H9 (cell line): ENCODE results near the gene DMRTB1. TPM values are rescaled to one million over a fixed set of nuclear protein-coding genes. Genes with fewer than 3 reads are reported as not detected.

Source experiments
- DNase-seq: peaks from one replicate; pipeline ENCODE4 v3.0.0-alpha.2; 2017
- H2AFZ ChIP-seq: one replicate; pipeline ENCODE4 v1.6.1; 2013; ENCODE audit warnings: mild to moderate bottlenecking, low read length, control low read depth, moderate library complexity
- H2AK5ac ChIP-seq: 2 replicates; pipeline ENCODE4 v1.6.1; 2013; ENCODE audit warnings: low read length, control low read depth, mixed read lengths; ENCODE audit not compliant: insufficient read length
- H2BK120ac ChIP-seq: one replicate; pipeline ENCODE4 v1.6.1; 2013; ENCODE audit warnings: low read depth, mild to moderate bottlenecking, low read length, control low read depth, inconsistent platforms; ENCODE audit not compliant: poor library complexity, severe bottlenecking
- H2BK12ac ChIP-seq: 2 replicates; pipeline ENCODE4 v1.6.1; 2013; ENCODE audit warnings: low read length, control low read depth, mixed read lengths, low read depth; ENCODE audit not compliant: insufficient read length
- H2BK15ac ChIP-seq: 2 replicates; pipeline ENCODE4 v1.6.1; 2013; ENCODE audit warnings: low read depth, low read length, control low read depth
- H2BK20ac ChIP-seq: one replicate; pipeline ENCODE4 v1.6.1; 2013; ENCODE audit warnings: low read depth, mild to moderate bottlenecking, low read length, control low read depth, inconsistent platforms; ENCODE audit not compliant: poor library complexity, severe bottlenecking
- H2BK5ac ChIP-seq: 2 replicates; pipeline ENCODE4 v1.6.1; 2013; ENCODE audit warnings: low read length, control low read depth, mixed read lengths; ENCODE audit not compliant: insufficient read length
- H3K14ac ChIP-seq: 2 replicates; pipeline ENCODE4 v1.6.1; 2013; ENCODE audit warnings: low read length, control low read depth; ENCODE audit not compliant: insufficient read depth
- H3K18ac ChIP-seq: 2 replicates; pipeline ENCODE4 v1.6.1; 2013; ENCODE audit warnings: low read depth, mild to moderate bottlenecking, mixed read lengths, low read length, control low read depth; ENCODE audit not compliant: insufficient read length
- H3K23ac ChIP-seq: 2 replicates; pipeline ENCODE4 v1.6.1; 2013; ENCODE audit warnings: low read length, control low read depth, mixed read lengths, low read depth; ENCODE audit not compliant: insufficient read length
- H3K23me2 ChIP-seq: 2 replicates; pipeline ENCODE4 v1.6.1; 2013; ENCODE audit warnings: low read depth, mild to moderate bottlenecking, mixed read lengths, low read length, control low read depth; ENCODE audit not compliant: insufficient read length, poor library complexity, severe bottlenecking
- H3K27ac ChIP-seq: 2 replicates; pipeline ENCODE4 v1.5.1; 2013; ENCODE audit warnings: low read length, control low read depth, mixed read lengths, low read depth; ENCODE audit not compliant: insufficient read length
- H3K27me3 ChIP-seq: 2 replicates; pipeline ENCODE4 v1.6.1; 2013; ENCODE audit warnings: low read length, control low read depth, inconsistent platforms; ENCODE audit not compliant: insufficient read depth
- H3K4ac ChIP-seq: 2 replicates; pipeline ENCODE4 v1.6.1; 2013; ENCODE audit warnings: low read depth, mild to moderate bottlenecking, control low read depth, inconsistent platforms, low read length, moderate library complexity
- H3K4me1 ChIP-seq: 2 replicates; pipeline ENCODE4 v1.6.1; 2013; ENCODE audit warnings: low read length, control low read depth, inconsistent platforms; ENCODE audit not compliant: insufficient read depth
- H3K4me2 ChIP-seq: 2 replicates; pipeline ENCODE4 v1.6.1; 2013; ENCODE audit warnings: low read length, control low read depth, mixed read lengths; ENCODE audit not compliant: insufficient read length, insufficient read depth
- H3K56ac ChIP-seq: 2 replicates; pipeline ENCODE4 v1.6.1; 2013; ENCODE audit warnings: low read depth, mild to moderate bottlenecking, mixed read lengths, low read length, control low read depth; ENCODE audit not compliant: insufficient read length
- H3K79me1 ChIP-seq: 2 replicates; pipeline ENCODE4 v1.6.1; 2013; ENCODE audit warnings: low read depth, mild to moderate bottlenecking, moderate library complexity, low read length, control low read depth, inconsistent platforms; ENCODE audit not compliant: insufficient read depth, poor library complexity, severe bottlenecking
- H3K79me2 ChIP-seq: 2 replicates; pipeline ENCODE4 v1.6.1; 2013; ENCODE audit warnings: low read length, control low read depth, inconsistent platforms; ENCODE audit not compliant: insufficient read depth
- H3K9ac ChIP-seq: 2 replicates; pipeline ENCODE4 v1.6.1; 2013; ENCODE audit warnings: low read length, control low read depth, mixed read lengths; ENCODE audit not compliant: insufficient read length; ENCODE audit errors: extremely low read depth
- H3K9me3 ChIP-seq: one replicate; pipeline ENCODE4 v1.6.1; 2013; ENCODE audit warnings: low read depth, low read length, inconsistent platforms; ENCODE audit not compliant: control insufficient read depth
- H3T11ph ChIP-seq: one replicate; pipeline ENCODE4 v1.6.1; 2013; ENCODE audit warnings: mild to moderate bottlenecking, low read length, control low read depth, inconsistent platforms
- H4K20me1 ChIP-seq: one replicate; pipeline ENCODE4 v1.6.1; 2013; ENCODE audit not compliant: control insufficient read depth, insufficient read length, insufficient read depth
- H4K5ac ChIP-seq: 2 replicates; pipeline ENCODE4 v1.6.1; 2013; ENCODE audit warnings: low read depth, mild to moderate bottlenecking, mixed read lengths, low read length, control low read depth; ENCODE audit not compliant: insufficient read length
- H4K8ac ChIP-seq: replicated peaks from 2 replicates; pipeline ENCODE4 v1.6.1; 2013; ENCODE audit warnings: low read length, control low read depth, mixed read lengths, low read depth; ENCODE audit not compliant: insufficient read length
- H4K91ac ChIP-seq: 2 replicates; pipeline ENCODE4 v1.6.1; 2013; ENCODE audit warnings: low read depth, mild to moderate bottlenecking, moderate library complexity, mixed read lengths, low read length, control low read depth; ENCODE audit not compliant: insufficient read length
- H3K27ac Mint-ChIP-seq, 3 experiments: 2 replicates in 2 of 3; 3 replicates in 1 of 3; pipeline ENCODE4 v1.8.0; 2020 to 2021; ENCODE audit warnings: mixed read lengths in 3 of 3, mild to moderate bottlenecking in 1 of 3, moderate library complexity in 1 of 3
- H3K27me3 Mint-ChIP-seq: 2 replicates; pipeline ENCODE4 v1.8.0; 2021; ENCODE audit warnings: low read depth, mild to moderate bottlenecking, moderate library complexity, mixed read lengths
- H3K36me3 Mint-ChIP-seq, 3 experiments: 2 replicates in 2 of 3; 3 replicates in 1 of 3; pipeline ENCODE4 v1.8.0; 2020 to 2021; ENCODE audit warnings: low read depth in 3 of 3, mixed read lengths in 3 of 3; ENCODE audit not compliant: insufficient read depth in 1 of 3
- H3K4me1 Mint-ChIP-seq, 2 experiments: 2 replicates each; pipeline ENCODE4 v1.8.0; 2020; ENCODE audit warnings: mixed read lengths in 2 of 2
- H3K4me3 Mint-ChIP-seq, 2 experiments: 2 replicates in 1 of 2; 3 replicates in 1 of 2; pipeline ENCODE4 v1.8.0; 2020 to 2021; ENCODE audit warnings: mild to moderate bottlenecking in 2 of 2, mixed read lengths in 2 of 2, moderate library complexity in 1 of 2
- H3K9me3 Mint-ChIP-seq, 2 experiments: 2 replicates in 1 of 2; 3 replicates in 1 of 2; pipeline ENCODE4 v1.8.0; 2020; ENCODE audit warnings: mild to moderate bottlenecking in 2 of 2, mixed read lengths in 2 of 2, moderate library complexity in 1 of 2
- WGBS: extraction: QIAGEN DNeasy Blood & Tissue Kit; methylation state at CpG from one replicate; pipeline ENCODE4 v1.1.7; 2013; ENCODE audit warnings: missing lambda C conversion rate, low lambda C conversion rate, mixed read lengths; ENCODE audit not compliant: insufficient read length; ENCODE audit errors: extremely low coverage; 5-methylcytosine and 5-hydroxymethylcytosine counted together
- total RNA-seq: library from RNA; stranded (reverse); gene quantifications from 2 replicates; pipeline ENCODE4 v1.2.1, GENCODE V29; 2021
- TF ChIP-seq, protein P1 (sequence below): fragments of 200-600 bp; sonication (generic); conservative IDR thresholded peaks from 3 replicates; pipeline ENCODE4 v1.8.0; 2021; ENCODE audit warnings: antibody characterized with exemption, mild to moderate bottlenecking

Gene DMRTB1
- total RNA-seq, 1 experiment from 2014 or later: not detected

GRCh38 chr1:53473463-53473862, 14.3 kb downstream of the DMRTB1 start:
- no peak overlapping the region for H2BK5ac ChIP-seq
- no peak overlapping the region for H2AFZ ChIP-seq
- H4K5ac ChIP-seq: no peak overlapping the region
- H3K14ac ChIP-seq: no peak overlapping the region
- no peak overlapping the region for H3K4me2 ChIP-seq
- H3K4ac ChIP-seq: no peak overlapping the region
- H3K23ac ChIP-seq: no peak overlapping the region
- H2BK12ac ChIP-seq: no peak overlapping the region
- peaks cover 4% of the 10 kb centered on the region for H3K27me3 ChIP-seq
- H3K79me2 ChIP-seq: no peaks in the 10 kb centered on the region
- no peak overlapping the region for H3K9ac ChIP-seq
- DNase-seq: no peak
- no peak overlapping the region for H2AK5ac ChIP-seq
- Mint-ChIP-seq H3K4me1 (peaks cover 13 to 19% of the 10 kb centered on the region in 2 experiments), H3K36me3 (peaks cover 0 to 4% (median 0%) of the 10 kb centered on the region in 3 experiments; a peak in 1 of 7 replicates), H3K4me3 (no peak overlapping the region), H3K27ac (no peak overlapping the region), H3K9me3 (peaks cover 3 to 6% of the 10 kb centered on the region in 2 experiments; a peak in 2 of 5 replicates), H3K27me3 (peaks cover 32% of the 10 kb centered on the region)
- no peak overlapping the region for H2BK20ac ChIP-seq
- no peak overlapping the region for H4K8ac ChIP-seq
- H3K9me3 ChIP-seq: no peaks in the 10 kb centered on the region
- no peak overlapping the region for H2BK120ac ChIP-seq
- H3K27ac ChIP-seq: no peak overlapping the region
- H4K91ac ChIP-seq: no peak overlapping the region
- no peak overlapping the region for H3T11ph ChIP-seq
- H4K20me1 ChIP-seq: no peaks in the 10 kb centered on the region
- no peaks in the 10 kb centered on the region for H3K23me2 ChIP-seq
- no CpG with 5 or more reads among the region's 3 CpGs for WGBS
- no peak overlapping the region for H3K56ac ChIP-seq
- H2BK15ac ChIP-seq: no peak overlapping the region
- TF ChIP-seq, protein P1, sequence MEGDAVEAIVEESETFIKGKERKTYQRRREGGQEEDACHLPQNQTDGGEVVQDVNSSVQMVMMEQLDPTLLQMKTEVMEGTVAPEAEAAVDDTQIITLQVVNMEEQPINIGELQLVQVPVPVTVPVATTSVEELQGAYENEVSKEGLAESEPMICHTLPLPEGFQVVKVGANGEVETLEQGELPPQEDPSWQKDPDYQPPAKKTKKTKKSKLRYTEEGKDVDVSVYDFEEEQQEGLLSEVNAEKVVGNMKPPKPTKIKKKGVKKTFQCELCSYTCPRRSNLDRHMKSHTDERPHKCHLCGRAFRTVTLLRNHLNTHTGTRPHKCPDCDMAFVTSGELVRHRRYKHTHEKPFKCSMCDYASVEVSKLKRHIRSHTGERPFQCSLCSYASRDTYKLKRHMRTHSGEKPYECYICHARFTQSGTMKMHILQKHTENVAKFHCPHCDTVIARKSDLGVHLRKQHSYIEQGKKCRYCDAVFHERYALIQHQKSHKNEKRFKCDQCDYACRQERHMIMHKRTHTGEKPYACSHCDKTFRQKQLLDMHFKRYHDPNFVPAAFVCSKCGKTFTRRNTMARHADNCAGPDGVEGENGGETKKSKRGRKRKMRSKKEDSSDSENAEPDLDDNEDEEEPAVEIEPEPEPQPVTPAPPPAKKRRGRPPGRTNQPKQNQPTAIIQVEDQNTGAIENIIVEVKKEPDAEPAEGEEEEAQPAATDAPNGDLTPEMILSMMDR: peak; percentile 52
- no peak overlapping the region for H3K18ac ChIP-seq
- no peaks in the 10 kb centered on the region for H3K79me1 ChIP-seq
- H3K4me1 ChIP-seq: peaks cover 2% of the 10 kb centered on the region; the same call in 1 of the 2 replicates
